ENCODE results near the gene SLC9B2. TPM values are rescaled to one million over a fixed set of nuclear protein-coding genes. Genes with fewer than 3 reads are reported as not detected.

Gene SLC9B2
- total RNA-seq, 1 donor = 23.5 TPM

- Histone ChIP-seq H3K4me3 (ENCODE audit: insufficient read depth, low read length) (no peak overlapping the region), H3K27ac (ENCODE audit: low read depth, low read length) (no peak overlapping the region), H3K27me3 (ENCODE audit: insufficient read depth, low read length) (no peaks in the 10 kb centered on the region), H3K4me1 (ENCODE audit: insufficient read depth, low read length) (no peaks in the 10 kb centered on the region), H3K4me2 (ENCODE audit: insufficient read depth, low read length) (no peak overlapping the region), H3K36me3 (ENCODE audit: insufficient read depth, low read length) (no peaks in the 10 kb centered on the region), H2AFZ (ENCODE audit: low read length) (no peak overlapping the region), H4K20me1 (ENCODE audit: insufficient read depth, low read length) (no peaks in the 10 kb centered on the region), H3K79me2 (ENCODE audit: insufficient read depth, low read length) (no peaks in the 10 kb centered on the region), H3K9me3 (ENCODE audit: low read depth, low read length) (no peaks in the 10 kb centered on the region)
- TF ChIP-seq, protein P1, sequence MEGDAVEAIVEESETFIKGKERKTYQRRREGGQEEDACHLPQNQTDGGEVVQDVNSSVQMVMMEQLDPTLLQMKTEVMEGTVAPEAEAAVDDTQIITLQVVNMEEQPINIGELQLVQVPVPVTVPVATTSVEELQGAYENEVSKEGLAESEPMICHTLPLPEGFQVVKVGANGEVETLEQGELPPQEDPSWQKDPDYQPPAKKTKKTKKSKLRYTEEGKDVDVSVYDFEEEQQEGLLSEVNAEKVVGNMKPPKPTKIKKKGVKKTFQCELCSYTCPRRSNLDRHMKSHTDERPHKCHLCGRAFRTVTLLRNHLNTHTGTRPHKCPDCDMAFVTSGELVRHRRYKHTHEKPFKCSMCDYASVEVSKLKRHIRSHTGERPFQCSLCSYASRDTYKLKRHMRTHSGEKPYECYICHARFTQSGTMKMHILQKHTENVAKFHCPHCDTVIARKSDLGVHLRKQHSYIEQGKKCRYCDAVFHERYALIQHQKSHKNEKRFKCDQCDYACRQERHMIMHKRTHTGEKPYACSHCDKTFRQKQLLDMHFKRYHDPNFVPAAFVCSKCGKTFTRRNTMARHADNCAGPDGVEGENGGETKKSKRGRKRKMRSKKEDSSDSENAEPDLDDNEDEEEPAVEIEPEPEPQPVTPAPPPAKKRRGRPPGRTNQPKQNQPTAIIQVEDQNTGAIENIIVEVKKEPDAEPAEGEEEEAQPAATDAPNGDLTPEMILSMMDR (IDR thresholded peaks at IDR 0.05; ENCODE audit: extremely low read depth, low read depth, low read length) = no peak
- DNase-seq (ENCODE audit: insufficient read length, low spot score, missing footprints) = no peak
These were observed 47.3 kb downstream of the SLC9B2 start for GRCh38 chr4:103029300-103029699.

- no peak overlapping the region for H3K27ac ChIP-seq (ENCODE audit: low read depth, low read length)
- H3K27me3 ChIP-seq (ENCODE audit: insufficient read depth, low read length) = no peaks in the 10 kb centered on the region
- DNase-seq (ENCODE audit: insufficient read length, low spot score, missing footprints) = no peak
- no peak overlapping the region for H2AFZ ChIP-seq (ENCODE audit: low read length)
- TF ChIP-seq, protein P1 (IDR thresholded peaks at IDR 0.05; ENCODE audit: extremely low read depth, low read depth, low read length) = no peak
- H3K4me3 ChIP-seq (ENCODE audit: insufficient read depth, low read length) = no peak overlapping the region
- H4K20me1 ChIP-seq (ENCODE audit: insufficient read depth, low read length) = no peaks in the 10 kb centered on the region
- no peak overlapping the region for H3K4me2 ChIP-seq (ENCODE audit: insufficient read depth, low read length)
- no peaks in the 10 kb centered on the region for H3K9me3 ChIP-seq (ENCODE audit: low read depth, low read length)
- H3K36me3 ChIP-seq (ENCODE audit: insufficient read depth, low read length) = no peaks in the 10 kb centered on the region
- H3K4me1 ChIP-seq (ENCODE audit: insufficient read depth, low read length) = no peaks in the 10 kb centered on the region
- no peaks in the 10 kb centered on the region for H3K79me2 ChIP-seq (ENCODE audit: insufficient read depth, low read length)
These were observed 49.7 kb downstream of the SLC9B2 start for GRCh38 chr4:103026868-103027267.

- no peaks in the 10 kb centered on the region for H3K4me1 ChIP-seq (ENCODE audit: insufficient read depth, low read length)
- H4K20me1 ChIP-seq (ENCODE audit: insufficient read depth, low read length) = no peaks in the 10 kb centered on the region
- no peaks in the 10 kb centered on the region for H3K79me2 ChIP-seq (ENCODE audit: insufficient read depth, low read length)
- no peaks in the 10 kb centered on the region for H3K27me3 ChIP-seq (ENCODE audit: insufficient read depth, low read length)
- no peak overlapping the region for H2AFZ ChIP-seq (ENCODE audit: low read length)
- no peak overlapping the region for H3K27ac ChIP-seq (ENCODE audit: low read depth, low read length)
- no peaks in the 10 kb centered on the region for H3K9me3 ChIP-seq (ENCODE audit: low read depth, low read length)
- no peak overlapping the region for H3K4me2 ChIP-seq (ENCODE audit: insufficient read depth, low read length)
- no peak overlapping the region for H3K4me3 ChIP-seq (ENCODE audit: insufficient read depth, low read length)
- no peak for DNase-seq (ENCODE audit: insufficient read length, low spot score, missing footprints)
- no peaks in the 10 kb centered on the region for H3K36me3 ChIP-seq (ENCODE audit: insufficient read depth, low read length)
- TF ChIP-seq, protein P1 (IDR thresholded peaks at IDR 0.05; ENCODE audit: extremely low read depth, low read depth, low read length) = no peak
These were observed 51.6 kb downstream of the SLC9B2 start for GRCh38 chr4:103024996-103025395.

- peaks cover 7% of the 10 kb centered on the region for H3K4me1 ChIP-seq (ENCODE audit: insufficient read depth, low read length)
- no peak overlapping the region for H2AFZ ChIP-seq (ENCODE audit: low read length)
- no peaks in the 10 kb centered on the region for H4K20me1 ChIP-seq (ENCODE audit: insufficient read depth, low read length)
- DNase-seq (ENCODE audit: insufficient read length, low spot score, missing footprints) = no peak
- no peak overlapping the region for H3K27ac ChIP-seq (ENCODE audit: low read depth, low read length)
- no peaks in the 10 kb centered on the region for H3K9me3 ChIP-seq (ENCODE audit: low read depth, low read length)
- H3K4me2 ChIP-seq (ENCODE audit: insufficient read depth, low read length) = no peak overlapping the region
- no peaks in the 10 kb centered on the region for H3K27me3 ChIP-seq (ENCODE audit: insufficient read depth, low read length)
- no peak overlapping the region for H3K4me3 ChIP-seq (ENCODE audit: insufficient read depth, low read length)
- TF ChIP-seq, protein P1 (IDR thresholded peaks at IDR 0.05; ENCODE audit: extremely low read depth, low read depth, low read length) = no peak
- H3K79me2 ChIP-seq (ENCODE audit: insufficient read depth, low read length) = no peaks in the 10 kb centered on the region
- H3K36me3 ChIP-seq (ENCODE audit: insufficient read depth, low read length) = no peaks in the 10 kb centered on the region
These were observed 55.4 kb downstream of the SLC9B2 start for GRCh38 chr4:103021120-103021519.

Data from osteoblast (primary cell).